Psoas muscle (tissue), 8 donors: ENCODE results near the gene BRIX1. TPM values are rescaled to one million over a fixed set of nuclear protein-coding genes. Genes with fewer than 3 reads are reported as not detected.

Source experiments
- ATAC-seq, 4 donors: fragments of 200-7000 bp; cut with Tn5 transposase; one replicate each; pipeline ENCODE4 v1.9.1; 2020; ENCODE audit warnings: moderate library complexity in 3 of 4, mild to moderate bottlenecking in 2 of 4
- DNase-seq, 2 donors: peaks; one replicate each; pipeline ENCODE4 v3.0.0-alpha.2; 2020
- H3K27ac ChIP-seq: fragments of 200-600 bp; one replicate; pipeline ENCODE4 v1.8.0; 2022
- H3K27me3 ChIP-seq, 3 donors: fragments of 200-600 bp in 1 of 3; one replicate each; pipeline versions ENCODE4 v1.6.1 to v1.8.0; 2013 to 2022; ENCODE audit warnings: low read length in 2 of 3, mild to moderate bottlenecking in 2 of 3, moderate library complexity in 1 of 3; ENCODE audit not compliant: insufficient read depth in 3 of 3
- H3K36me3 ChIP-seq, 2 donors: fragments of 200-600 bp in 1 of 2; one replicate each; pipeline versions ENCODE4 v1.6.1 to v1.8.0; 2013 to 2022; ENCODE audit warnings: low read depth in 1 of 2, mild to moderate bottlenecking in 1 of 2, moderate library complexity in 1 of 2; ENCODE audit not compliant: insufficient read depth in 1 of 2
- H3K4me1 ChIP-seq: fragments of 200-600 bp; one replicate; pipeline ENCODE4 v1.8.0; 2022
- H3K4me3 ChIP-seq: fragments of 200-600 bp; one replicate; pipeline ENCODE4 v1.8.0; 2022; ENCODE audit warnings: mild to moderate bottlenecking
- H3K9me3 ChIP-seq: fragments of 200-600 bp; one replicate; pipeline ENCODE4 v1.8.0; 2022
- CTCF ChIP-seq: fragments of 200-600 bp; IDR thresholded peaks from one replicate; pipeline ENCODE4 v1.8.0; 2022; ENCODE audit warnings: antibody characterized with exemption
- WGBS, 3 donors: extraction: QIAGEN DNeasy Blood & Tissue Kit; methylation state at CpG; one replicate each; pipeline versions ENCODE4 v1.1.6 to v1.1.7; 2013; 5-methylcytosine and 5-hydroxymethylcytosine counted together
- intact Hi-C, 2 donors: fragments of 100-400 bp; cut with DNase I; formaldehyde crosslinking; loops; one replicate each; pipeline versions ENCODE4 v1.11.0 to v1.14.2; 2022
- polyA plus RNA-seq, 3 donors: library from polyadenylated mRNA; stranded (reverse); fragments of 200-250 nt; gene quantifications; one replicate each; pipeline ENCODE4 v1.2.3, GENCODE V29; 2013
- total RNA-seq, 4 donors: library from RNA; stranded (reverse); fragmentation: NEBNext Ultra II Directional in 2 of 4; extraction: Animal tissue kit (Norgen Biotek cat#: 25700) in 2 of 4; gene quantifications; one replicate each; pipeline versions ENCODE4 v1.2.1 to v1.2.4, GENCODE V29; 2021 to 2023
- donor health status: healthy with polysubstance abuse.
- donor health status: DM: no; HTN: no; CAD: no; lungs with moderate emphysema.
- donor health status: Bipolar disorder and iron deficiency.
- donor health status: healthy.
- donor health status: DM: yes; HTN: yes; CAD: no.
- donor health status: DM: no; HTN: no; CAD: no.
- donor health status: DM: no; HTN: no; CAD: no.
- donor health status: DM: yes; HTN: yes; CAD: no.

Gene BRIX1
- total and polyA plus RNA-seq, 7 donors: 11.3 to 36.8 (median 21.1) TPM

- no peak overlapping the region for H3K4me3 ChIP-seq
Observed at GRCh38 chr5:34869256-34869655, 46.3 kb upstream of the BRIX1 start.

GRCh38 chr5:34870382-34870781 lies 45.1 kb upstream of the BRIX1 start:
- WGBS, 3 donors: 88 to 95% (median 90%) methylated on average over 2 of the region's 2 CpGs
- no peaks in the 10 kb centered on the region for H3K4me1 ChIP-seq
- H3K36me3 ChIP-seq: no peaks in the 10 kb centered on the region
- ATAC-seq: no peak
- no peak for TF ChIP-seq CTCF
- H3K9me3 ChIP-seq: no peaks in the 10 kb centered on the region
- intact Hi-C loops: no loop called here
- no peak overlapping the region for H3K4me3 ChIP-seq
- DNase-seq: no peak
- H3K27me3 ChIP-seq: no peaks in the 10 kb centered on the region
- no peak overlapping the region for H3K27ac ChIP-seq

More at GRCh38 chr5:34869256-34869655, 46.3 kb upstream of the BRIX1 start:
- no peak for TF ChIP-seq CTCF
- Histone ChIP-seq H3K9me3 (no peaks in the 10 kb centered on the region), H3K4me1 (no peaks in the 10 kb centered on the region), H3K36me3 (no peaks in the 10 kb centered on the region), H3K27ac (no peak overlapping the region), H3K27me3 (no peaks in the 10 kb centered on the region)
- intact Hi-C loops: no loop called here
- DNase-seq (no peak), ATAC-seq (no peak)
- 90 to 97% (median 91%) methylated on average over 1 of the region's 1 CpG for WGBS, 3 donors

- Histone ChIP-seq H3K9me3 (peaks cover 3% of the 10 kb centered on the region), H3K4me1 (no peaks in the 10 kb centered on the region), H3K27ac (no peak overlapping the region), H3K27me3 (no peaks in the 10 kb centered on the region), H3K36me3 (no peaks in the 10 kb centered on the region), H3K4me3 (no peak overlapping the region)
- ATAC-seq (no peak), DNase-seq (no peak)
- intact Hi-C loops: no loop called here
- no peak for TF ChIP-seq CTCF
Observed at GRCh38 chr5:34876275-34876674, 39.2 kb upstream of the BRIX1 start.

- no peak overlapping the region for H3K4me3 ChIP-seq
- intact Hi-C loops: no loop called here
- TF ChIP-seq CTCF: no peak
- H3K36me3 ChIP-seq: no peaks in the 10 kb centered on the region
- no peak for DNase-seq
- no peaks in the 10 kb centered on the region for H3K4me1 ChIP-seq
- ATAC-seq: no peak
- peaks cover 2% of the 10 kb centered on the region for H3K9me3 ChIP-seq
- no peak overlapping the region for H3K27ac ChIP-seq
- H3K27me3 ChIP-seq: no peaks in the 10 kb centered on the region
Observed at GRCh38 chr5:34881246-34881645, 34.3 kb upstream of the BRIX1 start.

- no peak for TF ChIP-seq CTCF
- ATAC-seq: no peak
- no peak for DNase-seq
- intact Hi-C loops: no loop called here
- WGBS, 3 donors: 70 to 78% (median 76%) methylated on average over 3 of the region's 3 CpGs
- H3K4me3 ChIP-seq: no peak overlapping the region
- H3K27ac ChIP-seq: no peak overlapping the region
- H3K27me3 ChIP-seq: no peaks in the 10 kb centered on the region
- no peaks in the 10 kb centered on the region for H3K9me3 ChIP-seq
- H3K4me1 ChIP-seq: no peaks in the 10 kb centered on the region
- H3K36me3 ChIP-seq: no peaks in the 10 kb centered on the region
Observed at GRCh38 chr5:34886392-34887119, 29.0 kb upstream of the BRIX1 start.
